MG63 (cell line): Measurements from ENCODE around the gene CPPED1. TPM values are rescaled to one million over a fixed set of nuclear protein-coding genes. Genes with fewer than 3 reads are reported as not detected.

Experiments used
- total RNA-seq: library from RNA; depleted of rRNA; stranded (reverse); fragments of >200 nt; shearing (Covaris generic); gene quantifications from 2 replicates; pipeline ENCODE4 v1.2.3, GENCODE V29; 2014; ENCODE audit warnings: low replicate concordance; rRNA removed

CPPED1 gene
- total RNA-seq, 1 experiment from 2014 or later: 27.3 TPM

Other genes starting within 250 kb of the CPPED1 start
- not detected in 2 replicates for gene SHISA9, start 97.7 kb upstream of the CPPED1 start, total RNA-seq